Hepatocyte (in vitro differentiated cells): ENCODE data around the gene IQCH.

ENCODE experiments used
- EZH2 ChIP-seq: fragments of 200-600 bp; sonication (generic); IDR thresholded peaks from 2 replicates; pipeline ENCODE4 v1.6.1; 2016; ENCODE audit warnings: antibody characterized with exemption, mild to moderate bottlenecking, borderline replicate concordance
- EZH2phosphoT487 ChIP-seq: fragments of 200-600 bp; sonication (generic); IDR thresholded peaks from one replicate; pipeline ENCODE4 v1.6.1; 2018; ENCODE audit warnings: antibody characterized with exemption, mild to moderate bottlenecking, low read depth, moderate library complexity; ENCODE audit not compliant: unreplicated experiment, severe bottlenecking
- TF ChIP-seq, protein P1 (sequence below): fragments of 200-600 bp; sonication (generic); IDR thresholded peaks from 2 replicates; pipeline ENCODE4 v1.5.1; 2016; ENCODE audit warnings: antibody characterized with exemption, mild to moderate bottlenecking; ENCODE audit not compliant: poor library complexity

DNA sequence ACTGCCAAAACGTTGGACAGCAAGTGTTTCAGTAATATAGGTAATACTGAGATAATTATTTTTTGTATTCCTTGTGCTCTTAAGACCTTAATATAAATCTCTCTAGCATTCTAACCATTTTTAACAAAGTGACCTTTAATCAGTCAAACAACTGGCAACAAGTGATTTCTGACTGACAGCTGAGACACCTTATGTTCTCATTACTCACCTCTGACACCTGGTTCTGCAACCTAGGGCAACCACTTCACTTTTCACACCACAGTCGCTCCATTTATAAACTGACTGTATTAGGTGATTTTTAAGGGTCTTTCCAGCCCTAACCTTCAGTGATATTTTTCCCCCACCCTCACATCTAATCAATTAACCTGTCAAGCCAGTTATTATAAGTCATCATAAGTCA lies 205.9 kb downstream of the IQCH start:
- TF ChIP-seq, protein P1, sequence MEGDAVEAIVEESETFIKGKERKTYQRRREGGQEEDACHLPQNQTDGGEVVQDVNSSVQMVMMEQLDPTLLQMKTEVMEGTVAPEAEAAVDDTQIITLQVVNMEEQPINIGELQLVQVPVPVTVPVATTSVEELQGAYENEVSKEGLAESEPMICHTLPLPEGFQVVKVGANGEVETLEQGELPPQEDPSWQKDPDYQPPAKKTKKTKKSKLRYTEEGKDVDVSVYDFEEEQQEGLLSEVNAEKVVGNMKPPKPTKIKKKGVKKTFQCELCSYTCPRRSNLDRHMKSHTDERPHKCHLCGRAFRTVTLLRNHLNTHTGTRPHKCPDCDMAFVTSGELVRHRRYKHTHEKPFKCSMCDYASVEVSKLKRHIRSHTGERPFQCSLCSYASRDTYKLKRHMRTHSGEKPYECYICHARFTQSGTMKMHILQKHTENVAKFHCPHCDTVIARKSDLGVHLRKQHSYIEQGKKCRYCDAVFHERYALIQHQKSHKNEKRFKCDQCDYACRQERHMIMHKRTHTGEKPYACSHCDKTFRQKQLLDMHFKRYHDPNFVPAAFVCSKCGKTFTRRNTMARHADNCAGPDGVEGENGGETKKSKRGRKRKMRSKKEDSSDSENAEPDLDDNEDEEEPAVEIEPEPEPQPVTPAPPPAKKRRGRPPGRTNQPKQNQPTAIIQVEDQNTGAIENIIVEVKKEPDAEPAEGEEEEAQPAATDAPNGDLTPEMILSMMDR, result no peak
- TF ChIP-seq EZH2 (no peak), EZH2phosphoT487 (no peak)
